Measurements from ENCODE around the gene SCARF1.
"Not testable (repeated sequence)": the region's sequence is repeated elsewhere in the genome, so short reads cannot be mapped to it uniquely, and the experiment has no call there.

Gene SCARF1

GRCh38 chr17:1652794-1653193, 7.3 kb upstream of the SCARF1 start:
- not testable (repeated sequence) for ATAC-seq (replicated peaks); H3K9me3 Mint-ChIP-seq; H3K27me3 Mint-ChIP-seq; DNase-seq
- H3K27ac Mint-ChIP-seq = peak overlapping the region; percentile 67
- H3K4me1 Mint-ChIP-seq = peaks cover 15 to 38% of the 10 kb centered on the region in 2 donors
- peaks cover 54 to 58% of the 10 kb centered on the region in 2 donors for H3K36me3 Mint-ChIP-seq
- H3K4me3 Mint-ChIP-seq = peak overlapping the region; percentile 8 to 13

DNA sequence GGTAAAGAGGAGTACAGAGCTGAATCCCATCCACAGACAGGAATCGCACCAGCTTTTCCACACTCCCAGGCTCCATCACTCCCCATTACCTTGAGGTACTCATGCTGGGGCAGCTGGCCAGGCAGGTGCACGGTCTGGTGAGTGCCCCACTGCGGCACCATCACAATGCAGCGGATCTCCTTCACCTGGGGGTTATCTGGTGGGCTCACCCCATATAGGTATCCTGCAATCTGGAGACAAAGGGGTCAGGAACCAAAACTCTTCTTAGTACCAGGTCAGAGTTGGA, 6.0 kb upstream of the SCARF1 start:
- Mint-ChIP-seq H3K4me3 (no peak overlapping the region), H3K36me3 (peaks cover 46 to 58% of the 10 kb centered on the region in 2 donors), H3K9me3 (no peaks in the 10 kb centered on the region), H3K4me1 (peaks cover 23 to 49% of the 10 kb centered on the region in 2 donors), H3K27ac (peak overlapping the region; percentile 67), H3K27me3 (no peaks in the 10 kb centered on the region)
- no peak for ATAC-seq (replicated peaks)
- no peak for DNase-seq

DNA sequence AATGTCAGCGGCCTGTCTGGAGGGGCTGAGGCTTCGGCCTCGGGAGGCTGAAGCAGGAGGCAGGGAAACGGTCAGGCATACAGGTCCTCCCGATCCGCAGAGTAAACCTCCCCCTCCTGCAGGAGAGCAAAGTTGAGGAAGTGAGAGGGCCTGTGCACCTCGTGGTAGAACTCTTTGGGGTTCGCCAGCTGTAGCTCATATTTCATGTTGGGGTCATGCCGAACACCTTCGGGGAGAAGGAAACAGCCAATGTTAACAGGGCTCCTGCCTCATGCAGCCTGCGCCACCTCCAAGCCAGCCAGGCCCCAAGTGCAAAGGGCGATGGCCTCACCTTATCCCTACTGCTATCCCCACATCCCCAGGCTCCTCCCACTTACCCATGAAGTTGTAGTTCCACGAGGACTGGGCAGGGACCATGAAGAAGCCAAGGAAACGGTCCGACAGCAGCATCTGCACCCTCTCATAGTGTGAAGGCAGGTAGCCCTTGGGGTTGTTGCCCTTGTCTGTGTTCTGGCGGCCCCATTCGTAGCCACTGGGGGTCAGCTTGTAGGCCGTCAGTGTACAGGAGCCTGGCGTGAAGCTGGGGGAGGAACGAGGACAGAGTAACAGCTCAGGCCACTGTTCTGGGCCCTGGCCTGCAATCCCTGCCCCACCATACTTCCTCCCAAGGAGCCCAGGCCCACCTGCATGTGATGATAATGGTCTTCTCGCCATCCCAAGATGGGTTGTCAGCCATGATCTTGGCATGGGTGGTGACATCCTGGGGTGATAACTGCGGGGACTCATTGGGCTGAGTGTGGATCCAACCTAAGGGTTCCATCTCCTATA, 5.4 kb upstream of the SCARF1 start:
- Mint-ChIP-seq H3K27ac (peak overlapping the region; percentile 77), H3K4me1 (peaks cover 29 to 54% of the 10 kb centered on the region in 2 donors), H3K36me3 (peaks cover 47 to 59% of the 10 kb centered on the region in 2 donors), H3K27me3 (no peaks in the 10 kb centered on the region), H3K4me3 (peak overlapping the region in 1 of 2 donors; percentile 36), H3K9me3 (no peaks in the 10 kb centered on the region)
- ATAC-seq (replicated peaks) (no peak), DNase-seq (no peak)

DNA sequence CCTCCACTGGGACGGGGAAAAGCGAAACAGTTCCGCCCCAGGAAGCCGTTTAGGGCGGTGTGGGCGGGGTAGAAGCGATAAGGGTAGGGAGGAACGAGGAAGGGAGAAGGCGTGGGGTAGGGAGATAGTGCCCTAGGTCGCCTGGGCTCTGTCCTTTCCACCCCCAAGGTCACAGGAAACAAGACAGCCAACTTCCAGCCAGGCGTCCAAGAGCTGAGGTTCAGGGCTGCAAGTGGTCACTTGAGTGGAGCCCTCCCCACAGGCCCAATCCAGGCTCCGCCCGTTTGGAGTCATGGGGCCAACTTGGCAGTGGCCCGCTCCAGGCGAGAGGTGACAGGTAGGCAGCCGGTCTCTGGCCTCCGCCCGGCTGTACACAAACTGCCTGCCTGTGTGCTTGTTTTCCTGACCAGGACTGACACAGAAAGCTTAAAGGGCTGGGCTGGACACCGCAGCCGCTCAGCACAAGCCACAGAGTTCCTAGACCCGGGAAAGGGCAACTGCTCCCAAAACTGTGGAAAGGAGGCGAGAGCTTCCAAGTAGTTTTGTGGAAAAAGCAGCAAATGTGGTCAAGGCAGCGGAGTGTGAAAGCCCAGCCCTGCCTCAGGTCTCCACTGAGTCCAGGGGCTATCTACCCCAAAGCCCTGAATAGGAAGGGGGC, 4.4 kb upstream of the SCARF1 start, which contains the start of gene RILP:
RILP (minus strand) TSS at position 23 of the 658 bp plus-strand sequence. CDS start 62 bp downstream, outside the sequence.
- DNase-seq (peak; percentile 36), ATAC-seq (replicated peaks) (peak; percentile 14)
- H3K9me3 Mint-ChIP-seq = no peaks in the 10 kb centered on the region
- peaks cover 35 to 64% of the 10 kb centered on the region in 2 donors for H3K4me1 Mint-ChIP-seq
- peak within 1 kb of the TSS; percentile 77 to 79 for H3K4me3 Mint-ChIP-seq
- peak within 1 kb of the TSS; percentile 77 for H3K27ac Mint-ChIP-seq
- H3K36me3 Mint-ChIP-seq = peaks cover 49 to 64% of the 10 kb centered on the region in 2 donors
- H3K27me3 Mint-ChIP-seq = no peaks in the 10 kb centered on the region

DNA sequence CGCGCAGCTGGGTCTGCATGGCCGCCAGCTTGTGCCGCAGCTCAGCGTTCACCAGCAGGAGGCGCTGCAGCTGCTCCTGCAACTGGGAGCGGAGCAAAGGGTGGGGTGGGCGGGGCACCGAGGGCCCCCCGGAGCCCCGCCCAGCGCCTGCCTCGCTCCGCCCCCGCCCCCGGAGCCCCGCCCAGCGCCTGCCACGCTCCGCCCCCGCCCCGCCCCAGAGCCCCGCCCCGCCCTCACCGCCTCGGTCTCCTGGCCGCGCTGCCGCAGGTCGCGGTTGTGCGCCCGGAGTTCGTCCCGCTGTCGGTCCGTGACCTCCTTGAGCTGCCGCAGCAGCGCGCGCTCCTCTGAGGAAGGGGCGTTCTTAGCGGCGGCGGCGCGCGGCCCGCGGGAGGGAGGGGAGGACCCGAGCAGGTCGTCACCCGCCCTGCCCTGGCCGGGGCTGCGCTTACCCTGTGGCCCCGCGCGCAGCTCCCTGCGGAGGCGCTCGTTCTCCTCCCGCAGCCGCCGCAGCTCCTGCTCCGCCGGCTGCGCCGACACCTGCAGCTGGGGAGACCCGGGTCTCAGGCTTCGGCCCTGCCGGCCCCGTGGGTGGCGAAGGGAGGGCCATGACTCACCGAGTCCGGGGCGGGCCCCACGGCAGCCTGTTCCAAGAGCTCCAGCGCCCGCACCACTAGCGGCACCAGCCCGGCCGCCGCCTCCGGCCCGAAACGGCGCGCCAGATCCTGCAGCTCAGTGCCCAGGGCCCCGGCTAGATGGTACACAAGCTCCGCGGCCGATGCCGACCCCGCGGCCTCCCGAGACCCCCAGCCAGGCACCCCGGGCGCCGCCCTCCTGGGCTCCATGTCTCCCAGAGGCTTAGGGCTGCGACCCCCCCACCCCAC, 3.7 kb upstream of the SCARF1 start:
- Mint-ChIP-seq H3K27me3 (no peaks in the 10 kb centered on the region), H3K4me1 (peaks cover 37 to 72% of the 10 kb centered on the region in 2 donors), H3K9me3 (no peaks in the 10 kb centered on the region), H3K4me3 (peak overlapping the region; percentile 77 to 79), H3K27ac (peak overlapping the region; percentile 69), H3K36me3 (peaks cover 46 to 66% of the 10 kb centered on the region in 2 donors)
- DNase-seq (peak; percentile 93), ATAC-seq (replicated peaks) (peak; percentile 70 to 72)

- peak; percentile 4 to 15 for ATAC-seq (replicated peaks)
- Mint-ChIP-seq H3K4me3 (peak overlapping the region; percentile 77 to 79), H3K4me1 (peaks cover 39 to 75% of the 10 kb centered on the region in 2 donors), H3K36me3 (peaks cover 40 to 63% of the 10 kb centered on the region in 2 donors), H3K27me3 (no peaks in the 10 kb centered on the region), H3K9me3 (no peaks in the 10 kb centered on the region), H3K27ac (peak overlapping the region; percentile 79)
- peak; percentile 29 for DNase-seq
These were observed 2.8 kb upstream of the SCARF1 start for GRCh38 chr17:1648173-1648962.

GRCh38 chr17:1647802-1648171, 2.3 kb upstream of the SCARF1 start:
- ATAC-seq (replicated peaks) (no peak), DNase-seq (no peak)
- no peaks in the 10 kb centered on the region for H3K27me3 Mint-ChIP-seq
- peaks cover 34 to 57% of the 10 kb centered on the region in 2 donors for H3K36me3 Mint-ChIP-seq
- H3K9me3 Mint-ChIP-seq = no peaks in the 10 kb centered on the region
- H3K27ac Mint-ChIP-seq = no peak overlapping the region
- H3K4me1 Mint-ChIP-seq = peaks cover 37 to 69% of the 10 kb centered on the region in 2 donors
- peak overlapping the region; percentile 77 to 79 for H3K4me3 Mint-ChIP-seq

GRCh38 chr17:1646199-1646875, 805 bp upstream of the SCARF1 start:
- Mint-ChIP-seq H3K4me1 (peaks cover 33 to 61% of the 10 kb centered on the region in 2 donors), H3K36me3 (peaks cover 24 to 48% of the 10 kb centered on the region in 2 donors), H3K27ac (peak overlapping the region; percentile 99), H3K4me3 (peak overlapping the region; percentile 93 to 96), H3K9me3 (no peaks in the 10 kb centered on the region), H3K27me3 (no peaks in the 10 kb centered on the region)
- ATAC-seq (replicated peaks) (no peak), DNase-seq (no peak)

DNA sequence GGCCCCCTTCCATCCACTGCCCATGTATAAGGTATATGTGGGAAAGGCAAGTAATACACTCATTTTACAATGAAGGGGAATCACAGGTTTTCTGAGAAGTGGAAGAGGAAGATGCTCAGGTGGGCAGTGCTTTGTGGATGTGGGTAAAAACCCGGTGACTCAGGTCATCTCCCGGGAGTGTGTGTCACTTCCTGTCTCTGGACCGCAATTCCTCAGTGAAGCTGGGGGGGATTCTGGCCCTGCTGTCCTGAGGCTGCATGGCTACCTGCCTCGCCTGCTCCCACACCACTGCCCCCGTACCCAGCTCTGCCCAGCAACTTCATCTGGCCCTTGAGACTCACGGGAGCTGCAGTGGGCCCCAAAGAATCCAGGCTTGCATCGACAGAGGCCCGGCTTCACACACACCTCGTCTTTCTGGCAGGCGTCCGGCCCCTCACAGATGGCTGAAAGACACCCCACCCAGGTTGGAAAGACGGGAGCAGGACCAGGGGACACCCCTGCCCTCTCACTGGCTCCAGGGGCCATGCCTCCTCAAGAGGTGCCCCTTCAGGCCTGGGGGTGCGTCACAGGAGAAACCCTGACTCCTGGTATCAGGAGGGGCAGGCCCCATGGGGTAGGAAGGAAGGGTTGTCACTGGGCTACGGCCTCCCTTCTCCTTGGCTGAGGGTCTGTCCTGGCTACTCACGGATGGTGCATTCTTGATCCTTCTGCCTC, 882 bp downstream of the SCARF1 start:
- Mint-ChIP-seq H3K27me3 (no peaks in the 10 kb centered on the region), H3K36me3 (peaks cover 18 to 47% of the 10 kb centered on the region in 2 donors), H3K4me1 (peaks cover 27 to 48% of the 10 kb centered on the region in 2 donors), H3K27ac (peak overlapping the region; percentile 99), H3K9me3 (no peaks in the 10 kb centered on the region), H3K4me3 (peak overlapping the region; percentile 93 to 96)
- ATAC-seq (replicated peaks) = peak; percentile 44 to 51
- peak; percentile 74 for DNase-seq

- Mint-ChIP-seq H3K4me1 (peaks cover 29 to 52% of the 10 kb centered on the region in 2 donors), H3K27ac (peak overlapping the region; percentile 99), H3K36me3 (peaks cover 21 to 51% of the 10 kb centered on the region in 2 donors), H3K9me3 (no peaks in the 10 kb centered on the region), H3K27me3 (no peaks in the 10 kb centered on the region), H3K4me3 (peak overlapping the region; percentile 93 to 96)
- no peak for DNase-seq
- peak; percentile 18 for ATAC-seq (replicated peaks)
These were observed 1.5 kb downstream of the SCARF1 start for GRCh38 chr17:1643999-1644492.

- Mint-ChIP-seq H3K27ac (no peak overlapping the region), H3K4me1 (peaks cover 29 to 50% of the 10 kb centered on the region in 2 donors), H3K4me3 (peak overlapping the region; percentile 93 to 96), H3K27me3 (no peaks in the 10 kb centered on the region), H3K9me3 (no peaks in the 10 kb centered on the region), H3K36me3 (peaks cover 24 to 57% of the 10 kb centered on the region in 2 donors)
- peak; percentile 42 for DNase-seq
- ATAC-seq (replicated peaks) = peak; percentile 17 to 33
These were observed 2.1 kb downstream of the SCARF1 start for GRCh38 chr17:1643293-1643998.

DNA sequence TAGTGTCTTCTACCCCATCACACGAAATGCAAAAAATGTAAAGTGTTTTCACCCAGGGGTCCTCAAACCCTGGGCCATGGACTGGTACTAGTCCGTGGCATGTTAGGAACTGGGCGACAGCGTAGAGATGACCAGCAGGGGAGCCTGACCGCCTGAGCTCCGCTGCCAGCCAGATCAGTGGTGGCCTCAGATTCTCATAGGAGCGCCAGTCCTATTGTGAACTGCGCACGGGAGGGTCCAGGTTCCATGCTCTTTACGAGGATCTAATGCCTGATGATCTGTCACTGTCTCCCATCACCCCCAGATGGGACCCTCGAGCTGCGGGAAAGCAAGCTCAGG, 4.5 kb downstream of the SCARF1 start:
- Mint-ChIP-seq H3K27me3 (no peaks in the 10 kb centered on the region), H3K4me1 (peaks cover 18 to 29% of the 10 kb centered on the region in 2 donors), H3K4me3 (no peak overlapping the region), H3K9me3 (no peaks in the 10 kb centered on the region), H3K36me3 (peaks cover 33 to 68% of the 10 kb centered on the region in 2 donors), H3K27ac (peak overlapping the region; percentile 57)
- ATAC-seq (replicated peaks) (no peak), DNase-seq (no peak)

All from stimulated activated naive B cell treated with anti-CD40 and anti-IgM and Interleukin-4, amounts not matched to agents 10 μg/mL and 1 μg/mL and 100 μg/mL, for 72 hours (primary cell).